Stimulated activated CD4-positive, alpha-beta T cell treated with anti-CD3 and anti-CD28 coated beads, Interleukin-2, amount 100 ng/mL, for 4 hours (primary cell): Measurements from ENCODE around the gene PHLPP2.
"Not testable (repeated sequence)": the region's sequence is repeated elsewhere in the genome, so short reads cannot be mapped to it uniquely, and the experiment has no call there.

ENCODE experiments used
- DNase-seq: peaks from one replicate; pipeline ENCODE4 v3.0.0-alpha.2; 2020; ENCODE audit warnings: low read depth

PHLPP2 gene

DNA sequence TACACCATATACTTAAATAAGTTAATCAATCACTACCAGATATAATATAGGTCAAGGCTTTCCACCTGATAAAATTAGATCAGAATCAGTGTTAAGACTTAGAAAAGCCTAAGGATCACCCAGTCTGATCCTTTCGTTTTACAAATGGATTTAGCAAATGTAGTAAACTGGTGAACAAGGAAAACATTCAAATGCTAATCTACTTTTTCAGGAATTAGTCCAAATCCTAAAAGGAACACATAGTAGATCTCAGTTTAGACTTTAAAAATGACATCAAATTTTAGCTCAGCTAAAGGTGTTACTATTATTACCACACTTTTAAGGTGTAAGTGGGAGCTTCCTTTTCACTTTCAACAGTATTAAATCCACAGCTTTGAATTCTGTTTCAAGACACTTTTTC lies 12.0 kb downstream of the PHLPP2 start:
- no peak for DNase-seq

DNA sequence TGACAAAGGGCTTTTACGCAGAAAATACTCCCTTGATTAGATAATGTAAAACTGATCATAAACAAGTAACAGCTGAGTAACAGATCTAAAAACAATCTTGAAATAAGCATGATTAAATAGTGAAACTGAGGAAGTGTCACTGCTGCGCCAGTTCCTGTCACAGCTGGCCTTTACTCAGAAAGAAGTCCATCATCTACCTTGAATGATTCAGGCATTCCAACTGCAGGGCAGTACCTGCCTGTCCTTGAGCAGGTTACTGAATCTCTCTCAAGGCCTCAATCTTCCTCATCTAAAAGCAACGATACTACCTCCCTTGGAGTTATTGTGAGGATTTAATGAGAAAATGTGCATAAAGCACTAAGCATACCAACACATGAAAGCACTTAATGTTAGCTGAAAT lies 12.7 kb downstream of the PHLPP2 start:
- DNase-seq: no peak

DNA sequence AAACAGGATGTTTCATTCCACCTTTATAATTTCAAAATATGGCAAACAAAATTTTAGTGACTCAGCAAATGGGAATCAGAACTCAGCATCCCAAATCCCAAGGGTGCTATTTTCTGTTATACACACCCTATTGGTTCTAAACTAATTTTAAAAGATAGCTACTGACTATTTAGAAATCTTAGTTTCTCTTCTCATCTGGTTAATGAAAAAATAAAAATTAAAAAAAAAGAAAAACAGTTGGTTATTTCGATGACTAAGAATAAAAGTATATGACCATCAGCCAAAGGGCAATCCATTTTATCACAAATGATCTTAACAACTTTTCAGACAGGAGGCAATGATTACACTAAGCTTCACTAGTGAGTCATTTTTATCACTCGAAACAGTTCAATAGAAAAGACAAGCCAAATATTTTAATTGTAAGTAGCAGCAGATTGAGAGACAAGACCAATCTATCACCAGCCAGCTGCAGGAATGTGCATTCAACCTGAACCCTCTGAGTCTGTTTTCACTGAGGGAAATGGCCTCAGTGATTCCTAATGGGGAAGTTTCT lies 15.2 kb downstream of the PHLPP2 start:
- no peak for DNase-seq

DNA sequence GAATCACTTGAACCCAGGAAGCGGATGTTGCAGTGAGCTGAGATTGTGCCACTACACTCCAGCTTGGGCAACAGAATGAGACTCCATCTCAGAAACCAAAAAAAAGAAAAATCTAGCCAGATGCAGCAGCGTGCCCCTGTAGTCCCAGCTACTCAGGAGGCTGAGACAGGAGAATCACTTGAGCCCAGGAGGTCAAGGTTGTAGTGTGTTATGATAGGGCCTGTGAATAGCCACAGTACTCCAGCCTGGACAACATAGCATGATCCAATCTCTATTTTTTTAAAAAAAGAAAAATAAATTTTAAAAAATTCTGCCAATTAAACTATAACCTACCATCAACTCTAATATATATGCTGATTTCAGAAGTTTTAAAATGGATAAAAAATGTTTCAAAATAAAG lies 15.8 kb downstream of the PHLPP2 start:
- no peak for DNase-seq

DNA sequence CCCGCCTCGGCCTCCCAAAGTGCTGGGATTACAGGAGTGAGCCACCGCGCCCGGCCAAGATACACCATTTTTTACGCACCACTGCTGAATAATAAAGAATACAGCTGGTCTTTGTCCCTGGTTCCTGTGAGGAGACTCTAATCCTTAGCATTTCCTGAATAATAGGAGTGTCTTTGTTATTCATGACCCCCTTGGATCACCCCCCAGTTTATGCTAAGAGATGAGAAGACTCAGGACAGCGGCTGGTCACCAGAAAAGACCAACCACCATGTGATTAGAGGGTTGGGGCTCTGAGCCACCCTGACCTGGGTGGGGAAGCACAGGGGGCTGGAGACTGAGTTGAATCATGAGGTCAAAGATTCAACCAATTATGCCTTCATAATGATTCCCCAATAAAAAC lies 17.3 kb downstream of the PHLPP2 start:
- DNase-seq: no peak

DNA sequence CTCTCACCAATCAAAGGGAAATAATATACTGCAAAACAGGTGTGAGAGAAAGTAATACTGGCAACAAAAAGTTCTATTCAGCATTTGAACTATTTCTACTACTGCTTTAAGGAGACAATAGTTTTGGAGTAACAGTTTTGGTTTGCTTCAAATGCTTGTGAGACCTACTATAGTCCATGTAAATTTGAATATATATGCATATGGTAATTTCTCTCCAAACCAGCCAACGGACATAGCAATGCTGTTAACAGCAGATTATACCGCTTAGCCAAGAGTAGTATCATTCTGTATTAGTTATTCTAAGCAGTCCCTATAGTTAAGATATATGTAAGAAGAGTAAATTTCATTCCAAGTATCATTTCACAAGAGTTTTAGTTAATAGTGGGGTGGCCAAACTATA lies 18.5 kb downstream of the PHLPP2 start:
- DNase-seq: no peak

DNA sequence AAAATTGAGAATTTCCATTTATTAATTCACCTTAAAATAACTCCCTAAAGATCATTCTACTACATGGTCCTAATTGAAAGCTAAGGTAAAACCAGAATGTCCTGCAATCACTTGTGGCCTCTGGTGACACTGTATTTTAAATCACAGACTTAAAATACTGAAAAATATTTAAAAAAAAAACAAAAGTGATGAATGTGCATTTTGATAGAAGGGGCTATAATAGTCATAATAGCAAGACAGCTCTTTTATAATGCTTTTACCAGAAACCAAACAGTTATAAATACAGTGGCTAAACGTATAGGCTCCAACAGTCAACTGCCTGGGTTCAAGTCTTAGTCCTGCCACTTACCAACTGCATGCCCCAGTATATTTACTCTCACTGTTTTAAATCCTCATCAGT lies 21.2 kb downstream of the PHLPP2 start:
- DNase-seq: no peak

DNA sequence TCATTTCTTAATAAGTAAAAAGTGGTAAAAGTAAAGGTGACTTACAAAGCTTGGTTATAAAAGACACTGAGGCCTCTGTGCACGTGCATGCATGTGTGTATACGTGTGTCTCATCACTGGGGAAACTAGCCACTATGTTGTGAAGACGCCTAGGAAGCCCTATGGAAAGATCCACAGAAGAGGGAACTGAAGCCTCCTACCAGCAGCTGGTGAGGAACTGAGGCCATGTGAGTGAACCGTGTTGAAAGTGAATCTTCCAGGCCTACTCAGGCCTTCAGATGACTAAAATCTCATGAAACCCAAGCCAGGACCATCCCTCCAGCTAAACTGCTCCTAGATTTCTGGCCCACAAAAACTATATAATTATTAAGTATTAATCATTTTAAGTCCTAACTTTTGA lies 23.7 kb downstream of the PHLPP2 start:
- DNase-seq: no peak

DNA sequence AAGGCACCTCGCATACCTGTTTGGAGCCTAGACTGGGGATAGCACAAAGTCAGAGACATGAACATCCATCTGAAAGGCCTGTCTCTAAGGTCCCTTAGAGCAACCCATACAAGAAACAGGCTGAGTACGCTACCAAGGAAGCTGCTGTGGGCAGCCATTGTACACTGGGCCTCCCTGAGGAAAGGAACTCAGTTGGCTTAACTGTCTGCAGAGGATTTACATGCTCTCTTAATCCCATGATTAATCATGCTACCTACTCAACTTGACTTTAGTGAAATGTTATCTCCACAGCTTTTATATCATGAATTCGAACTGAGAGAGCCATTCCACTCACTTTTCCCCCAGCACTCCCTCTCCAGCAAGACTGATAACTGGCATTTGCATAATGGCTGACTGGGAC lies 26.0 kb downstream of the PHLPP2 start:
- DNase-seq: no peak

DNA sequence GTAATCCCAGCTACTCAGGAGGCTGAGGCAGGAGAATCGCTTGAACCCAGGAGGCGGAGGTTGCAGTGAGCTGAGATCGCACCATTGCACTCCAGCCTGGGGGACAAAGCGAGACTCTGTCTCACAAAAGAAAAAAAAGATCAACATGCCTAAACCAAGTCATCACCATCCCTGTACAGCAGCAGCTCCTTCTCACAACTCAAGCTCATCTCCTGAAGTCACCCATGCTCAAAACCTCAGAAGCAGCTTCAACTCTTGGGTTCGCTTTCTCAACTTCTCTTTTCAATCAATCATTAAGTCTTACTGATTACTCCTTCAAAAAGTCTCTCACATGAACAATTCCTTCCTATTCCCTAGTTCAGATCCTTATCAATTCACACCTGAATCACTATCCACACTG lies 31.3 kb downstream of the PHLPP2 start:
- DNase-seq: no peak

DNA sequence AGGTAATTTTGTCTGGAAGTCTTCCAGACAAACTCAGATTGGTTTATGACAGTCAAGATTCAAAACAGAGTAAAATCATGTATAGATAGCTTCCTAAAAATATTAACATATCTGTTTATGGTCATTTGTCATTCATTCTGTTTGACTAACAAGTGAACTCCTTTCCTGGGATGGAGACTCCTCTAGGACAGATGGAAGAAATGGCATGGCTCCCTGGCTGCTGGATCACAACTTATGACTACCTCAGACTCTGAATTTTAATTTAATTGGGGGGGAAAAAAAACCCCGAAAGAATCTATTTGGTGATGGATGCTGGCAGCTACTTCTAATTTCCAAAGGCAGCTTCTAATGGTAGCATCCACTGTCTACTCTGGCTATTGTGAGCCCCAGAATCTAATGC lies 34.6 kb downstream of the PHLPP2 start:
- no peak for DNase-seq

DNA sequence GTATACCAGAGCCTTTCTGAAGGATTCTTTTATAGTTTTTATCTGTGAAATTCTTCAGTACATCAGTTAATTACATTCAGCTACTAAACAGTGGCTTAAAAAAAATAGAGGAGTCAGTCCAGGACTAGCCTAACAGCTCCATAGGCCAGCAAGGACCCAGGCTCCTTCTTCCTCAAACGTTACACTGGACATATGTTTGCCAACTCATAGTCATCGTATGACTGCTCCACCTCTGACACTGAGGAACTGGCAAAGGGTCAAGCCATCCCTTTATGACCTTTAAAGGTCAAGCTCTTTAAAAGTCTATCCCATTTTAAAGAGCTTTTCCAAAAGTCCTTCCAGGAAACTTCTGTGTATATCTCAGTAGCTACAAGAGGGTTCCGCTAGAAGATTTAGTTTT lies 36.6 kb downstream of the PHLPP2 start:
- DNase-seq: no peak

DNA sequence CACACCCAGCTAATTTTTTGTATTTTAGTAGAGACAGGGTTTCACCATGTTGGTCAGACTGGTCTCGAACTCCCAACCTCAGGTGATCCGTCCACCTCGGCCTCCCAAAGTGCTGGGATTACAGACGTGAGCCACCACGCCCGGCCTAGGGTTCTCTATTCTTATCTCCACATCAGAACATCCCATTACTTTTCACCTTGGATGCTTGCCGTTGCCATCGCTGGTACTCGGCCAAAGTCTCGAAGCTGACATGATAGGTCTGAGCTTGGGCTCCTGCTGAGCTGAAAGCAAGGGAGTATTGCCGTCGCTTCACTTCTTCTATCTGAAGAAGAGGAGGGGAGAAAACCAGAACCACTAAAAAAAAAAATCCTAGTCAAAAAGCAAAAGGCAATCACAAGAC lies 40.2 kb downstream of the PHLPP2 start:
- not testable (repeated sequence) for DNase-seq

DNA sequence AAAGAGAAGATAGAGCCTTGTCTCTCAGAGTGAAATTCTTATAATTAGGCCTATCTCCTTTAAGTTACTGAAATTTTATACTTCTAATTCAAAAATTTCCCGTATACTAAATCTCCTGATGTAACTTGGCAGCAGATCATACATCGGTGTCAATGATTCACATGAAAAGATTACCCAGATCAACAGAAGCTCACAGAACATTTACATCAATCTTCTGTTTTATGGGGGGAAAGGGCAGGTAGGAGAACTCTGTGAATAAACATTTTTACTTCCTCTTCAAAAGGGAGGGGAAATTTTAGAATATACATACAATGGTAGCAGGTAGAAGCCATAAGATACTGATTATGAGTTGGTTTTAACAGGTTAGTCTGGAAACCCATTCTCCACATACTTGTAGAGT lies 43.1 kb downstream of the PHLPP2 start:
- DNase-seq: no peak

DNA sequence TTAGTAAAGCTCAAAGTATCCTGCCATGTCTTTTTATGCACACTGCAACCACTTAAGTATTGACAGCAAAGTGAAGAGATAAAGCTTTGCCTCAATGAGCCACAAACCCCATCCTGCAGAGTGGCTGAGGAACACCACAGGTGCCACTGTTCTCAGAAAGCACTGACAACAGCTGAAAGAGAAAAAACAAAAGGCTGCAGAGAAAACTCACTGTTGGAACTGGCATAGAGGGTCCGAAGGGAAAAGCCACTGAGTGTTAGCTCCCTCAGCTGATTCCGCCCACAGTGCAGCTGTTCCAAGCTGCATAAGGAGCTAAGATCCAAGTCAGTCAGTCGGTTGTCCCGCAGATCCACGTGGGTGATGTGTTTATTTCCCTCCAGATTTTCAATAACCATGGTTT lies 48.3 kb downstream of the PHLPP2 start:
- no peak for DNase-seq

DNA sequence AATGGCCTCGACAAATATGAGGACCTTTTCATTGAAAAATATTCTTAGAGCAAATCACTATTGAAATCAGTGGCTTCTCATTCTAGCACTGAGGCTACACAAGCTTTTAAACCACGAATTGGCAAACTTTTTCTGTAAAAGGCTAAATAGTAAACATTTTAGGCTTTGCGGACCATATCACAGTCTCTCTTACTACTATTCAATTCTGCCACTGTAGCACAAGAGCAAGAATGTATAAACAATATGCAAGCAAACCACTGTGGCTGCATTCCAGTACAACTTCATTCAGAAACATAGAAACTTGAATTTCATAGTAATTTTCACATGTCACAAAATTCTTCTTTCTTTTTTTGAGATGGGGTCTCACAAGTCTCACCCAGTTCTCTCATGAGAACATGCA lies 49.1 kb downstream of the PHLPP2 start:
- DNase-seq: no peak

DNA sequence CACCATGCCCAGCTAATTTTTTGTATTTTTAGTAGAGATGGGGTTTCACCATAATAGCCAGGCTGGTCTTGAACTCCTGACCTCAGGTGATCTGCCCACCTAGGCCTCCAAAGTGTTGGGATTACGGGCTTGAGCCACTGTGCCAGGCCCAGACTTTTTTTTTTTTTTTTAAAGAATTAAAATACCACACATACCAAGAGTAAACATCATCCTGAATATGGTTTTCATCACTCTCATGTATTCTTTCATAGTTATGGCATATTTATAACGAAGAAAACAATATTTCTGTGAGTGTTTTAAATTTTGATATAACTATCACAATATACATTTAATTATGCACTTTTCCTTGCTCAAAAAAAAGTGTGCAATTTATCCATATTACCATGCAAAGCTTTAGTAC lies 50.3 kb downstream of the PHLPP2 start:
- DNase-seq: no peak

DNA sequence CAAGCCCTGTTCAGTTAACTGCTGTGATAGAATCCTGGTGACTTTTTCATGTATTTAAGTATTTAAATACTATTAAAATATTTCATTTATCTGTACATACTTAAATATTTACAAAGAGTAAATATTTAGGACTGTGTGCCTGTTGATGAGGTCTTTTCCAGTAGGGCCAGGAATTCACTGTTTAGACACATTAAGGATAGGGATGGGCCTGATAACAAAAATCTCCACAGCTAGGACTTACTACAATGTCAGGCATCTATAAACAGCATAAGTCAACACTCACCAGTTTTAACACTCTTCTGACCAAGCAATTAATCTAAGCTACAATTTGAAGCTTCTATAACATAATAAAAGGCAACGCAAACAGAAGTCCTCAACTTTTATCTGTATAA lies 50.9 kb downstream of the PHLPP2 start:
- no peak for DNase-seq

DNA sequence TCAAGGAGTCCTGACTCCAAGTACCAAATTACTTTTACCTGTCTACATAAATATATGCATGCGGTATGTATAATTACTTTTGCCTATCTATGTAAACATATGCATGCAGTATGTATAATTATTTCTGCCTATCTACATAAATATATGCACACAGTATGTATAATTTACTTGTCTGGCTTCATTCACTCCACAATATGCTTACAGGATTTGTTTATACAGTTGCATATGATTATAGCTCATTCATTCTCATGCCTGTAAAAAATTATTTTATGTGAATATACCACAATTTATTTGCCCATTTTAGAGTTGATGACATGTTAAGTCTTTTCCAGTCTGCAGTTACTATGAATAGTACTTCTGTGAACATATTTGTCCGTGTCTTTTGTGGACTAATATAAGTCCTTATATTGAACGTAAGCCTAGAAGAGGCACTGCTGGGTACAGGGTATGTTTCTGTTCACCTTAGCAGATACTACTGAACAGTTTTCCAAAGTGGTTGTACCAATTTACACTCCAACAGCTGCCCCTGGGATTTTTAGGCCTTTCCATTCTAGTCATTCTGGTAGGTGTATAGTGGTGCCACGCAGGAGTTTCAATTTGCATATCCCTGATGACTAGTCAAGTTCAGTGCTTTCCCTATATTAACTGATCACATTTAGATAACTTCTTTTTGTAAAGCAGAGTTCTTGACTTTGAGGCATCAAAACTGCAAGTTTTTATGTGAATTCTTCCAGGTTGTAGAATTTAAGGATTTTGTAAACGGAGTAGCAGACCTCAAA lies 51.5 kb downstream of the PHLPP2 start:
- DNase-seq: no peak

DNA sequence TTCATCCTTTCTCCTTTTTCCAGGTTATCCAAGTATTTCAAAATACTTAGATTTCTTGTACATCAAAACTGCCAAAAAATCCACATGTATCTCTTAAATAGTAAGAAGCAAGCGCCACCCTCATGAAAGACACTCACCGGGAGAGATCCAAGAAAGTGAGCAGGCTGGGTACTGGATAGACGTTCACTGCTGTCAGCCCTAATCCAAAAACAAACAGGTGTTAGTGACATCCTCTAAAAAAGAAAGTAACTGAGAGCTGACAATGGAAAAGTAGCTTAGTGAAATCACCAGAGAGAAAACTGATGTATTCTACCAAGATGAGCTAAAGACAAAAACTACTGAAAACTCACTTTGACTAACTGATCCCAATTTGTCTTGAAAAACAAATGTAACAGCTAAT lies 52.4 kb downstream of the PHLPP2 start:
- DNase-seq: no peak

DNA sequence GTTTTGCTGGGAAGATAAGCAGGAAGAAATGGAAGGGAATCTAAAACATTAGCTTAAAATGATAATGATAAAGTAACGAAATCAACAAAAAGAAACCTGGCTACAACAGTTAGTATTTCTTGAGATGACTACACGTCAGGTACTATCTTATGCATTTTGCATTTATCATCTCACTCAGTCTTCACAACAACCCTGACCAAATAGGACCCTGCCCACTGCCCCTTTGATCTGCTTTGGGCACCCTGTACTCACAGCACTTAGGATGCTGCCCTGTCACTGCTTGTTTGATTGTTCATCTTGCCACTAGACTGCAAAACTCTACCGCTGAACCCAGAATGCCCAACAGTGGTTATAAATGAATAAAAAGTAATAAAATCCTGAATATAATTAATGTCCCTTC lies 53.3 kb downstream of the PHLPP2 start:
- no peak for DNase-seq

DNA sequence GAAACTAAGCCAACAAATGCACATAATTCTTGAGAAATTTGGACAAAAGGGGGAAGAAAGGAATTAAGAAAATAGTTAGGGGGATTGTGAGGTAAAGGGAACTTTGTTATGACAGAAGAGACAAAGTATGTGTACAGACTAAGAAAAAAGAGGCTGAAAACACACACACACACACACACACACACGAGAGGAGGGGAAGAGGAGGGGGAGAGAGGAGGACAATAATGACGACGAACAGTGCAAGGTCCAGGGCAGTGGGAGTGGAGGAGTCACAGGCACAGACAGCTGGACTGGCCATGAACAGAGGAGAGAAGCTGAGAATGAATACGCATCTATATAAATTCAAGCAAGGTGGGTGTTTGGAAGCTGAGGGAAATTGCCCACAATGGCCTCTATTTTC lies 54.0 kb downstream of the PHLPP2 start:
- no peak for DNase-seq

DNA sequence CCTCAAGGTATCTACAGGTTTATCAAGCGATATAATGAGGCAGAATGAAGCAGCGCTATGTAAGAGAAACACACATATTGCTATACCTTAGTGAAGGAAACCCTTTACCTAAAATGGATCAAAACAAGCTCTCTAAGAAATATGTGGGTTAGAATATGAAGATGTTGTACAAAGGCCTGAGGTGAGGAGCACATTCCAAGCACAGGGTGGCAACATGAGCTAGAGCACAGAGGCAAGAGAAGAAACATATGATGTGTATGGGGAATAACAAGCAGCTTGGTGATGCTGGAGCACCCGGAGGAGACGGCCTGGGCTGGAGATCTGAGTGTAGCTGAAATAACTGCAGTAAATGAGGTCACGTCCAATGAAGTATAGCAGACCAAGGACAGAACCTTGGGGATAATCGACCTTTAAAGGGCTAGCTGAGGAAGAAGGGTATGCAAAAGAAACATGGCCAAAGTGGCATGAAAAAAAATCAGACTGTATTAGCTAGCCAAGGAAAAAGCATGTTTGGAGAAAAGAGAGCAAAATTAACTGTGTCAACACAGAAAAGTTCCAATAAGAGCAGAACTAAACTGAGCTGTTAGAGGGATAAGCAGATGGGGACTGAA lies 54.5 kb downstream of the PHLPP2 start:
- no peak for DNase-seq
